AG10803 (cell line): ENCODE results near the gene CSF2.

Experiments
- DNase-seq: peaks from one replicate; pipeline ENCODE4 v3.0.0; 2010; ENCODE audit warnings: low read depth
- H3K4me3 ChIP-seq: 2 replicates; pipeline ENCODE4 v1.5.1; 2011; ENCODE audit warnings: mild to moderate bottlenecking, low read length, control low read depth
- CTCF ChIP-seq: conservative IDR thresholded peaks from 2 replicates; pipeline ENCODE4 v1.5.1; 2011; ENCODE audit warnings: mild to moderate bottlenecking, low read length, control low read depth, inconsistent platforms

Gene CSF2

GRCh38 chr5:132073231-132074013 lies at the start of gene CSF2:
CSF2 (plus strand) TSS chr5:132073789; CDS start chr5:132073824, 35 bp downstream.
- TF ChIP-seq CTCF, result no peak
- DNase-seq, result no peak
- H3K4me3 ChIP-seq, result no peak within 1 kb of the TSS

- DNase-seq, result no peak
- no peak for TF ChIP-seq CTCF
- no peak overlapping the region for H3K4me3 ChIP-seq
Measured at GRCh38 chr5:132024117-132024435, 49.5 kb upstream of the CSF2 start.

DNA sequence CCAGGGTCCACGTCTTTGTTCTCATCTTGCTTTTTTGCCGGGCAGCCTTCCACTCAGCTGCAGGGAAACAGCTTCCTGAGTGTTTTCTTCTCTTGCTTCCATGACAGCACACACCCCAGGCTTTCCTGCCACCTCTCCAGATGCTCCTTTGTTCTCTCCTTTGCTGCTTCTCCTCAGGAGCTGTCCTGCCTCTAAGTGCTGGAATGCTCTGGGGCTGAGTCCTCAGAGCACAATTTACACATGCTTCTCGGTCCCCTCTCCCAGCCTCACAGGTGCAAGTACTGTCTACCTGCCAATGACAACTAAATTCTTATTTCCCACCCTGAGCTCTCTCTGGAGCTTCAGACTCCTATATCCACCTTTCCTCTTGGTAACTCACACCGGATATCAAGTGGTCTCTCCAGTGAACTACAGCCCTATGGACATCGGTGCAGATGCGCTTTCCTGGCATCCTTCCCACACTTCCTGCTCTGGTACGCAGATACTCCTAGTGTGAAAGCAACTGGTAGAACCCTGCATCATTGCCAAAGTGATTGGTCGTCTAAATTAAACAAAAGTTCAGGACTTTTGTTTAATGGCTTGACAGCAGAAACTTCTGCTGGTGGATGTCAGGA lies 48.7 kb upstream of the CSF2 start:
- no peak overlapping the region for H3K4me3 ChIP-seq
- DNase-seq, result no peak
- no peak for TF ChIP-seq CTCF

DNA sequence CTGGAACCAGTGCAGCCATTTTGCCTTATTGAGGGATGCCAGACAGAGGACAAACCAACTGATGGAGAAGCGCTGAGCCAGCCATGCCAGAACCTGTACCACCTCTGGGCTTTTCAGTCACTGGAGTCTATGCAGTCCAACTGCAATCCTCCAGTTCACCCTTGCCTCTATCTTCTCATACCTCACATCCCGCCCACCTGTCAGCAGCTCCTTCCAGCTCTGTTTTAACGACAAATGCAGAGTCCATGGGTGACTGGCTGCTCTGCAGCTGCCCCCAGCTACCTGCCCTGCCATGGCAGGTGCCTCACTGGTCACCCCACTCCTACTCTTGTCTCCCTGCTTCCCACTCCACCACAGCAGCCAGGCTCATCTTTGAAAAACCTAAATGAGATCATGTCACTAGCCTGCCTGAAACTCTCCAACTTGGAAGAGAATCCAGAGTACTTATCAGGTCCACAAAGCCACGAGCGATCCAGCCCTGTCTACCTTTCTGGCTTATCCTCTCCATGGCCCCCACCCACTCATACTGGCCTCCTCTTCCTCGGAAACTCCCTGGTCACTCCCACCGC lies 48.1 kb upstream of the CSF2 start:
- TF ChIP-seq CTCF, result no peak

DNA sequence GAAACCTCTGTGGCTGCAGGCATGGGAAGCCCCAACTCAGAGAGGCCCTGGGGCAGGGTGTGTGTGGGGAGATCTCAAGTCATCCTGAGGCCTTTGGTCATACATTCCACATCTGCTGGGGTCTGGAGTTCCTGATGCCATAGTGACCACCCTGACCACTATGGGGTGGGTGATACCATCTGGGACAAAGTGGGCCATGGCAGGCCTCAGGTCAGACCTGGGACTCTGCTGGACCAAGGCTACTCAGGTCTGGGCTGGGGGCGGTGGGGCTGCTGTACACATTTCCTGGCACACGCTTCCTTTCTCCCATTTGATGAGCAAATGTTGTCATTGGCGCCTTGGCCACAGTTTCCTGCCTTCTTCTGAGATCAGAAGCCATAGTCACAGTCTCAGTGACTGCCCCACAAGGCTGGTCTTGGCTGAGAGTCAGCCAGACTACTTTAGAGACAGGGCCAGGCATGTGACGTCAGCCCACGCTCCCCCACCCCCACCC lies 47.0 kb upstream of the CSF2 start:
- TF ChIP-seq CTCF, result no peak
- H3K4me3 ChIP-seq, result no peak overlapping the region
- no peak for DNase-seq

More for the DNA sequence above, 48.1 kb upstream of the CSF2 start:
- no peak overlapping the region for H3K4me3 ChIP-seq
- no peak for DNase-seq

DNA sequence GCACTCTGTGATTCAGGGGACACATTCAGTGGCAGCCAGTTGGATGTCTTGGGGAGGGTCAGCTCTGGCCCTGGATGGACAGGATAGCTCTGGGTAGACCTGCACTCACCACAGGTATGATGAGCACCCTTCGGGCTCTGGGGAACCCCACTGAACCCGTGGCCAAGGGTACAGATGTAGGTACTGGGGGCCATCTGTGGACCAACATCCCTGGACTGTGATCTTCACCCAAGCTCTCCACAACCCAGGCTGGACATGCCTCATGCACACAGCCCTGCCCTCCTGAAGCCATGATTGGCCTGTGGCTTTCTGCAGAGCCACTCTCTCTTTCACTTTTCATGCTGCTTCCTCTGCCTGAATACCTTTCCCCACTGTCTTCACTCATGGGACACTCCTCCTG lies 46.6 kb upstream of the CSF2 start:
- no peak for DNase-seq
- TF ChIP-seq CTCF, result no peak

More for the DNA sequence above, 46.6 kb upstream of the CSF2 start:
- no peak overlapping the region for H3K4me3 ChIP-seq
